HepG2 (cell line): ENCODE measurements around the gene PDGFRB. TPM values are rescaled to one million over a fixed set of nuclear protein-coding genes. Genes with fewer than 3 reads are reported as not detected.

Source experiments
- ATAC-seq: fragments of 200-7000 bp; cut with Tn5 transposase; 3 replicates; pipeline ENCODE4 v1.9.1; 2020; ENCODE audit warnings: mild to moderate bottlenecking, moderate library complexity
- BruUV-seq: library from RNA; stranded (reverse); fragments of 400-500 nt; replicated peaks from 2 replicates; lab custom pipeline; 2021; lab: Mats Ljungman, UMichigan
- CTCF ChIA-PET: fragments of 300-600 bp; formaldehyde crosslinking; extraction: SDS; loops from one replicate; lab custom pipeline; 2021; ENCODE audit warnings: low total read pairs, inconsistent platforms, low intra/inter-chr PET ratio; lab: Yijun Ruan, JAX
- POLR2A ChIA-PET: fragments of 350-600 bp; sonication (Branson Sonifier 250); formaldehyde crosslinking; loops from one replicate; lab custom pipeline; 2020; ENCODE audit warnings: antibody characterized with exemption, inconsistent platforms; lab: Yijun Ruan, JAX
- DNase-seq: peaks from one replicate; pipeline ENCODE4 v3.0.0-alpha.2; 2015; ENCODE audit warnings: low spot score
- FAIRE-seq: peaks from 3 replicates; lab custom pipeline; 2011; peaks lifted over from hg19 to GRCh38; lab: Jason Lieb, UNC
- H2AFZ ChIP-seq: one replicate; pipeline ENCODE4 v1.6.1; 2011; ENCODE audit warnings: low read length, inconsistent platforms
- H3K27ac ChIP-seq: fragments of 300-600 bp; 3 replicates; pipeline ENCODE4 v1.8.0; 2011; ENCODE audit warnings: mixed run types, mild to moderate bottlenecking, mixed read lengths, low read length, inconsistent platforms; ENCODE audit not compliant: insufficient read depth; ENCODE audit errors: extremely low read length
- H3K27me3 ChIP-seq, 2 experiments: fragments of 200-600 bp in 1 of 2; 2 replicates in 1 of 2; 3 replicates in 1 of 2; pipeline versions ENCODE4 v1.6.0 to v1.8.0; 2011; ENCODE audit warnings: low read length in 2 of 2, mild to moderate bottlenecking in 2 of 2, moderate library complexity in 2 of 2, inconsistent platforms in 1 of 2; ENCODE audit not compliant: insufficient read depth in 2 of 2, control insufficient read depth in 1 of 2
- H3K36me3 ChIP-seq, 2 experiments: fragments of 200-600 bp in 1 of 2; replicated peaks in 1 of 2; 2 replicates in 1 of 2; 3 replicates in 1 of 2; pipeline versions ENCODE4 v1.5.1 to v1.8.0; 2011; ENCODE audit warnings: low read length in 2 of 2, inconsistent platforms in 1 of 2; ENCODE audit not compliant: insufficient read depth in 2 of 2, control insufficient read depth in 1 of 2
- H3K4me1 ChIP-seq: 2 replicates; pipeline ENCODE4 v1.5.1; 2012; ENCODE audit warnings: low read length, inconsistent platforms; ENCODE audit not compliant: insufficient read depth
- H3K4me2 ChIP-seq: 2 replicates; pipeline ENCODE4 v1.6.0; 2011; ENCODE audit warnings: low read depth, low read length, inconsistent platforms
- H3K4me3 ChIP-seq, 3 experiments: fragments of 200-600 bp in 1 of 3; sonication (generic), shearing (Covaris generic) in 1 of 3; replicated peaks in 1 of 3; 2 replicates each; pipeline ENCODE4 v1.5.1; 2011 to 2016; ENCODE audit warnings: low read length in 3 of 3, inconsistent platforms in 2 of 3, low read depth in 2 of 3, mild to moderate bottlenecking in 2 of 3, control low read depth in 1 of 3, mixed read lengths in 1 of 3; ENCODE audit not compliant: insufficient read depth in 1 of 3
- H3K79me2 ChIP-seq: one replicate; pipeline ENCODE4 v1.6.1; 2011; ENCODE audit warnings: low read length, inconsistent platforms; ENCODE audit not compliant: insufficient read depth
- H3K9ac ChIP-seq: 2 replicates; pipeline ENCODE4 v1.6.0; 2011; ENCODE audit warnings: mild to moderate bottlenecking, low read depth, low read length, inconsistent platforms; ENCODE audit not compliant: insufficient read depth
- H3K9me3 ChIP-seq: 2 replicates; pipeline ENCODE4 v1.5.1; 2012; ENCODE audit warnings: mild to moderate bottlenecking, low read length
- H4K20me1 ChIP-seq: 2 replicates; pipeline ENCODE4 v1.6.0; 2011; ENCODE audit warnings: inconsistent platforms, mild to moderate bottlenecking, low read length, moderate library complexity; ENCODE audit not compliant: insufficient read depth
- PHB2 ChIP-seq: fragments of 450-650 bp; IDR thresholded peaks from 2 replicates; pipeline ENCODE4 v1.6.1; 2018; ENCODE audit not compliant: partially characterized antibody
- TBX3 ChIP-seq: fragments of 450-650 bp; IDR thresholded peaks from 2 replicates; pipeline ENCODE4 v1.6.1; 2017; ENCODE audit warnings: antibody characterized with exemption, mild to moderate bottlenecking, inconsistent platforms, borderline replicate concordance
- TCF7 ChIP-seq: sonication (generic); IDR thresholded peaks from 2 replicates; pipeline ENCODE4 v1.6.1; 2016; ENCODE audit warnings: antibody characterized with exemption, low read depth
- TP53 ChIP-seq: sonication (generic); formaldehyde crosslinking; conservative IDR thresholded peaks from 2 replicates; pipeline ENCODE4 v1.4.0; 2020; ENCODE audit warnings: missing genetic modification reagents
- ZNF20 ChIP-seq: sonication (generic); formaldehyde crosslinking; IDR thresholded peaks from 2 replicates; pipeline ENCODE4 v1.4.0; 2020; ENCODE audit warnings: mild to moderate bottlenecking, moderate library complexity, missing genetic modification reagents
- ZSCAN25 ChIP-seq: sonication (generic); formaldehyde crosslinking; IDR thresholded peaks from 2 replicates; pipeline ENCODE4 v1.8.0; 2022; ENCODE audit warnings: mild to moderate bottlenecking, missing genetic modification reagents
- WGBS: methylation state at CpG from one replicate; pipeline ENCODE4 v1.1.6; 2017; ENCODE audit warnings: low lambda C conversion rate; 5-methylcytosine and 5-hydroxymethylcytosine counted together
- in situ Hi-C: cut with HindIII; loops from 2 replicates; pipeline ENCODE4 v1.10.0; 2017; ENCODE audit warnings: low pct_unique_long_range_greater_than_20kb; ENCODE audit not compliant: extremely low pct_ligation_motif_present
- intact Hi-C: fragments of 100-400 bp; cut with micrococcal nuclease; formaldehyde crosslinking; loops from one replicate; pipeline ENCODE4 v1.10.0; 2022; ENCODE audit not compliant: unreplicated experiment
- polyA plus RNA-seq, 8 experiments: library from polyadenylated mRNA; depleted of rRNA in 3 of 8; stranded (reverse) in 7 of 8; unstranded in 1 of 8; fragments of >200 nt; fragmentation: Illumina TruSeq in 4 of 8; extraction: Trizol in 4 of 8; gene quantifications; 2 replicates each; pipeline versions ENCODE4 v1.2.1 to v1.2.3, GENCODE V29; 2011 to 2016; ENCODE audit warnings: low read depth in 4 of 8, missing spikeins in 1 of 8, mixed read lengths in 1 of 8; ENCODE audit not compliant: insufficient read depth in 1 of 8
- total RNA-seq, 5 experiments: library from RNA; depleted of rRNA; stranded (reverse); fragments of >200 nt; fragmentation: Illumina TruSeq; extraction: Trizol; gene quantifications; 2 replicates each; pipeline ENCODE4 v1.2.3, GENCODE V29; 2016; ENCODE audit warnings: low read depth in 1 of 5
- TF ChIP-seq, protein P1 (sequence below), 2 experiments: sonication (generic) in 1 of 2; formaldehyde crosslinking in 1 of 2; IDR thresholded peaks; 2 replicates each; pipeline versions ENCODE4 v1.6.1 to v1.9.0; 2014 to 2022; ENCODE audit warnings: antibody characterized with exemption in 1 of 2, borderline replicate concordance in 1 of 2, inconsistent platforms in 1 of 2, low read depth in 1 of 2, missing genetic modification reagents in 1 of 2
- TF ChIP-seq, protein P2 (sequence below): IDR thresholded peaks from 2 replicates; pipeline ENCODE4 v1.6.1; 2016

PDGFRB gene
- total and polyA plus RNA-seq, 2 of the 13 experiments (the other 11 are each of a cell fraction or from before 2014, with no cell fraction given) = 4.0 to 21.0 TPM

DNA sequence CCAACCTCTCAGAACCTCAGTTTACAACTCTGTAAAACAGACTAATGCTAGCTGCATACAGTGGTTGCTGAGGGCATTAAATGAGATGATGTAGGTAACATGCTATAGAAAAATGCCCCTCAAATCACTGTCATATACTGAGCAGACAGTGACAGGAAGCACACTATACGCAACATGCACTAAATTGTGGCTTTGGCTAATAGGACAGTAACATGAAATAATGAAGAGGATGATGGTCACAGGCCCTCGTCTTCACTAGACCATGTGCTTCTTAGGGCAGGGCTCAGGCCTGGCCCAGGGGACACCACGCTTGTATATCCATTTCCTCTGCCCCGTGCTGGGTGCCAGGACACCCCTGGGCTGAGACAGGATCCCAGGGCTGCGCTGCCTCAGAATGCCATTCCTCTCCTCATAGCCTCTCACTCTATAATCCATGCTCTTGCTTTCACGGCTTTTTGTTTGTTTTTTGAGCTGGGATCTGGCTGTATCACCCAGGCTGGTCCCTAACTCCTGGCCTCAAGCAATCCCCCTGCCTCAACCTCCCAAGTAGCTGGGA is 88.2 kb downstream of the PDGFRB start:
- 36% methylated on average over 5 of the region's 6 CpGs for WGBS
- no peak overlapping the region for H2AFZ ChIP-seq
- H4K20me1 ChIP-seq = no peaks in the 10 kb centered on the region
- no peaks in the 10 kb centered on the region for H3K79me2 ChIP-seq
- no peak overlapping the region for H3K4me2 ChIP-seq
- no peaks in the 10 kb centered on the region for H3K36me3 ChIP-seq
- no peak overlapping the region for H3K9ac ChIP-seq
- no peaks in the 10 kb centered on the region for H3K9me3 ChIP-seq
- H3K4me3 ChIP-seq = no peak overlapping the region
- peaks cover 7 to 38% of the 10 kb centered on the region in 2 experiments; a peak in 4 of 5 replicates for H3K27me3 ChIP-seq
- H3K4me1 ChIP-seq = peaks cover 11% of the 10 kb centered on the region
- H3K27ac ChIP-seq = no peak overlapping the region
- TF ChIP-seq PHB2 (no peak), ZSCAN25 (no peak), TP53 (CRISPR knock-in tag) (no peak), TBX3 (no peak), ZNF20 (CRISPR knock-in tag) (no peak), TCF7 (no peak)
- TF ChIP-seq, protein P1, sequence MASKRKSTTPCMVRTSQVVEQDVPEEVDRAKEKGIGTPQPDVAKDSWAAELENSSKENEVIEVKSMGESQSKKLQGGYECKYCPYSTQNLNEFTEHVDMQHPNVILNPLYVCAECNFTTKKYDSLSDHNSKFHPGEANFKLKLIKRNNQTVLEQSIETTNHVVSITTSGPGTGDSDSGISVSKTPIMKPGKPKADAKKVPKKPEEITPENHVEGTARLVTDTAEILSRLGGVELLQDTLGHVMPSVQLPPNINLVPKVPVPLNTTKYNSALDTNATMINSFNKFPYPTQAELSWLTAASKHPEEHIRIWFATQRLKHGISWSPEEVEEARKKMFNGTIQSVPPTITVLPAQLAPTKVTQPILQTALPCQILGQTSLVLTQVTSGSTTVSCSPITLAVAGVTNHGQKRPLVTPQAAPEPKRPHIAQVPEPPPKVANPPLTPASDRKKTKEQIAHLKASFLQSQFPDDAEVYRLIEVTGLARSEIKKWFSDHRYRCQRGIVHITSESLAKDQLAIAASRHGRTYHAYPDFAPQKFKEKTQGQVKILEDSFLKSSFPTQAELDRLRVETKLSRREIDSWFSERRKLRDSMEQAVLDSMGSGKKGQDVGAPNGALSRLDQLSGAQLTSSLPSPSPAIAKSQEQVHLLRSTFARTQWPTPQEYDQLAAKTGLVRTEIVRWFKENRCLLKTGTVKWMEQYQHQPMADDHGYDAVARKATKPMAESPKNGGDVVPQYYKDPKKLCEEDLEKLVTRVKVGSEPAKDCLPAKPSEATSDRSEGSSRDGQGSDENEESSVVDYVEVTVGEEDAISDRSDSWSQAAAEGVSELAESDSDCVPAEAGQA (IDR thresholded peaks at IDR 0.05; ENCODE audit: low read depth) = no peak
- TF ChIP-seq, protein P1 (CRISPR knock-in tag; IDR thresholded peaks at IDR 0.05; ENCODE audit: borderline replicate concordance) = no peak
- TF ChIP-seq, protein P2, sequence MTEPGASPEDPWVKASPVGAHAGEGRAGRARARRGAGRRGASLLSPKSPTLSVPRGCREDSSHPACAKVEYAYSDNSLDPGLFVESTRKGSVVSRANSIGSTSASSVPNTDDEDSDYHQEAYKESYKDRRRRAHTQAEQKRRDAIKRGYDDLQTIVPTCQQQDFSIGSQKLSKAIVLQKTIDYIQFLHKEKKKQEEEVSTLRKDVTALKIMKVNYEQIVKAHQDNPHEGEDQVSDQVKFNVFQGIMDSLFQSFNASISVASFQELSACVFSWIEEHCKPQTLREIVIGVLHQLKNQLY (CRISPR knock-in tag) = no peak
- CTCF ChIA-PET = no interaction called here
- no peak for ATAC-seq
- intact Hi-C loops (no loop called here), in situ Hi-C loops (no loop called here)
- no TSS peak for BruUV-seq
- DNase-seq = no peak
- POLR2A ChIA-PET = no interaction called here
- no peak for FAIRE-seq
